DMS 273 (cell line): ENCODE results near the gene CCBE1.
"Not testable (repeated sequence)": the region's sequence is repeated elsewhere in the genome, so short reads cannot be mapped to it uniquely, and the experiment has no call there.

Experiments used
- DNase-seq: peaks from one replicate; lab custom pipeline; 2025; ENCODE audit not compliant: unreplicated experiment; lab: John Stamatoyannopoulos, UW

Gene CCBE1

DNA sequence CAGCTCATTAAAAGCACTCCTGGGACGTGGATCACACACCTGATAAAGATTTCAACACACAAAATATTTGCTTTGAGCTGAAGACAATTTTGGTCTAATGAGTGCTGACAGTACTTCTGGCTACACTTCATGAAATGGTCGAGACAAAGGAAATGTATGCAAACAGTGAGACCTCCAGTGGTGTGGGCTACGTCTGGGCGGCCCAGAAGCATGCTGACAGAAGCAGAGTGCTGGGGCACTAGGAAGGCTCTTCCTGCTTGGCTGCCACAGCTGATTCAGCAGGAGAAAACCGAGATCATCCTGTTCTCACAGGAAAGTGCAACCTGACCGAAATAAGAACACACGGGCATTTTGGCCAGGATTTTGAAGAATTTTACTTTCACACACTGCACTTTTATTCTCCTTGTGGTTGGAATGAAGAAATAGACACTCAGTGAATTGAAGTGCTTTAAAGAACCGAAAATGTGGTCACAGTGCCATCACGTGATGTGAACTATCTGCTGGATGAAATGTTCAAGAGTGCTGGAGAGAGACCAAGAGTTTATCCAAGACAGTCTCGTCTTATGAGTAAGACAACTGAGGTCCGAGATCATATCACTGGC lies 149.5 kb downstream of the CCBE1 start:
- no peak for DNase-seq

- no peak for DNase-seq
Observed at GRCh38 chr18:59546188-59546587, 151.0 kb downstream of the CCBE1 start.

DNA sequence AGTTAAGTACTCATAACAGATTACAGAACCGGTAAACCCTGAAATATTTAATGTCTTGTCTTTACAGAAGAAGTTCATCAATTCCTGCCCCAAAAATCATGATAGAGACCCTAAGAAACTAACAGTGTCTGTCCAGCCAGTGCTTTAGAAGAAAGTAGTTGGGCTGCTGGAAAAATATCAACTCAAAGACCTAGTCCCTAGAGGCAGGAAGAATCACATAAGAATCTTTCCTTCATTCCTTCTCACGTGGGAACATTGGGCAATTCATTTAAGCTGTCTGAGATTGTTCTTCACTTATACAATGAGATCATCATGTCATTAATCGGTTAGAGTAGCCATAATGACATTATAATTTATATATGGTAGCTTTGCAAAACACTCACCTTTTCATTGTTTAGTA lies 156.4 kb downstream of the CCBE1 start:
- no peak for DNase-seq

DNA sequence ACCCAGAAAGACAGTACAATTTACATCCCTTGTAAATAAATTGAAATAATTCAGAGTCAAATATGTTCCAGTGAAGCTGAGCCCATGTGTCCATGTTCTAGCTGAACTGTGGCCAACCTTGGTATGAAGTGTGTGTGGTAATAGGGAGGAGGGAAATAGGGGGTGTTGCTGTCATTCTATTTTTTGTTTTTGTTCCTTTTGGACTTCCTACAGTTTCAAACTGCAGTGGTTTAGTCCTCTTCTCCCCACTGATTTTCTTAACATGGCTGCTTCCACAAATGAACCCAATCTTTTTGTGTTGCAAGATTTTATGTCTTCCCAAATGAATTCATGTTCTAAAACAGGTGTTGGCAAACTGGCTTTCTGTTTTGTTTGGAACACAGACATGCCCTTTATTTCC lies 156.9 kb downstream of the CCBE1 start:
- no peak for DNase-seq

GRCh38 chr18:59539108-59539507 lies 158.1 kb downstream of the CCBE1 start:
- DNase-seq = no peak

GRCh38 chr18:59537579-59537978 lies 159.6 kb downstream of the CCBE1 start:
- DNase-seq = no peak

DNA sequence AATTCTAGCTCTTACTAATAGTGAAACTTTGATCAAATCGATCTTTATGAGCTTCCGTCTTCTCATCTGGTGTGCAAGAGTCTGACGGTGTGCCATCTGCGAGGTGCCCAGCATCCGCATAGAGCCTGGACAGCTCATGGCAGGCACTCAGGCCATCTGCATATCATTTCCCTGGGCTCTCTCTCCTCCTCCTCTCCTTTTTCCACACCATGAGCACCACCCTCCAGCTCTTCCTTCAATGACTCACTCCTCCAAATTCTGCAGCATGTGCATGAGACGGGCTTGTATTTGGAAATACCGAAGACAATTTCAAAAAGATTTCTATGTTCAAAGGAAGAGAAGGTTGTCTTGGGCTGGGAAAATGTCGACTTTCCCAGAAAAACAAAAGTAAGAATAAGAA lies 161.1 kb downstream of the CCBE1 start:
- DNase-seq = peak; percentile 44

DNA sequence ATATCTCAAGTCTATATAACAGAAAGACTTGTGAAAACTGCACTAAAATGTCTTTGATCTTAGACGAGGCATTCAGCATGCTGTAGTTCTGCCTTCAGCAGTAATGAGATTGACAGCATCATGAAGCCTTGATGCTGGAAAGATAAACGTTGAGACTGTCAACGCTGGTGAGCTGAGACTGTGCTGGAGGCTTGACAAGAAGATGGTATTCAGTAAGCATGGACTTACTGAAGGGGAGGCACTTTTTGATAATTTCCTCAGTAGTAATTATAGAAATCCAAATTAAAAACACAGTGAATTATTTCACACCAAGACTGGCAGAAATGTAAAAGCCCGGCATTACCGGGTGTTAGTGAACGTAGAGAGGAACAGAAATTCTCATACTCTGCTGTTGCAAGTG lies 162.2 kb downstream of the CCBE1 start:
- no peak for DNase-seq

DNA sequence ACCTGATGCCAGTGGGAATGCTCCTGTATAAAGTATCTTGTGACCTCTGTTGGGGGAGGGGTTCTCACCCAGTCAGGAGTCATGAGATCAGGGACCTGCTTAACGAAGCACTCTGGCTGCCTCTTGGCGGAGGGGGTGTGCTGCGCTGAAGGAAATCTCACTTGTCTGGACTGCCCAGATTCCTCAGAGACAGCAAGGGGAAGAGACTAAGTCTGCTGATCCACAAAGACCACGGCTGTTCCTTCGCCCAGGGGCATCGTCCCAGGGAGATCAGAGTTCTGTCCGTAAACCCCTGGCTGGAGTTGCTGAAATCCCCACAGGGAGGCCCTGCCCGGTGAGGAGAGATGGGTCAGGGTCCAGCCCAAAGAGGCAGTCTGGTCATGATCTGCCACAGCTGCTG lies 168.4 kb downstream of the CCBE1 start:
- DNase-seq = no peak

DNA sequence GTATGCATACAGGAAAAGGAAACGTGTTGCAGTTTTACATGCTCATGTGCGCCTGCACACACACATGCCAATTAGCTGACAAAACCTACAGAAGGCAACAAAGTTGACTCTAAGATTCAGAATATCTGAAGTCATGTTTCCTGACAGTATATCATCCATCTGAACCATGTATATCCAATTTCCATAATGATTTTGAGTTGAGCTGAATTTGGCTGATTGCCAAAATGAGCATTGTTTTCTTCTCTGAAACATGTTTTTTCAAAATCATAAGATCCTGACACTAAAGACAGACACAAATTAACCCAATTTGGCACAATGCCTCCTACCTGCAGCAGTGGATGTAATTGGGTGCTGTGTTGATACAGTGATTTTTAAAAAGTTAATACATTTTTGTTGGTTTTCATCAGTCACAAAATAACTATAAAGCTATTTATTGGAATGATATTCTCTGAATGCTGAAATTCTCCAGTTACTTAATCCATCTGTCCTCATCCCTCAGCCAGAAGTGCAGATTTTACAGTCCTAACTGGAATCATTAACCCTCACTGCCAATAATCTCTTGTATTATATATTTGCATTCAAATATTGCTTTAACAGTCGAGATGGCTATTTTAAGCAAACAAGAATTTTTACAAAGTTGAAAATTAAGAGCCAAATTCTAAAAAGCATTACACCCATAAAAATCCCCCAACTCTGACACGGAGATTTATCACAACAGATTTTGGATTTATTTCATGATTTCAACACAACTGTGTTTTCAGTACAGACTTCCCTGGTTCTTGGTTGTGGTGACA lies 176.5 kb downstream of the CCBE1 start:
- no peak for DNase-seq

- DNase-seq = no peak
Observed at GRCh38 chr18:59518705-59519104, 178.5 kb downstream of the CCBE1 start.

DNA sequence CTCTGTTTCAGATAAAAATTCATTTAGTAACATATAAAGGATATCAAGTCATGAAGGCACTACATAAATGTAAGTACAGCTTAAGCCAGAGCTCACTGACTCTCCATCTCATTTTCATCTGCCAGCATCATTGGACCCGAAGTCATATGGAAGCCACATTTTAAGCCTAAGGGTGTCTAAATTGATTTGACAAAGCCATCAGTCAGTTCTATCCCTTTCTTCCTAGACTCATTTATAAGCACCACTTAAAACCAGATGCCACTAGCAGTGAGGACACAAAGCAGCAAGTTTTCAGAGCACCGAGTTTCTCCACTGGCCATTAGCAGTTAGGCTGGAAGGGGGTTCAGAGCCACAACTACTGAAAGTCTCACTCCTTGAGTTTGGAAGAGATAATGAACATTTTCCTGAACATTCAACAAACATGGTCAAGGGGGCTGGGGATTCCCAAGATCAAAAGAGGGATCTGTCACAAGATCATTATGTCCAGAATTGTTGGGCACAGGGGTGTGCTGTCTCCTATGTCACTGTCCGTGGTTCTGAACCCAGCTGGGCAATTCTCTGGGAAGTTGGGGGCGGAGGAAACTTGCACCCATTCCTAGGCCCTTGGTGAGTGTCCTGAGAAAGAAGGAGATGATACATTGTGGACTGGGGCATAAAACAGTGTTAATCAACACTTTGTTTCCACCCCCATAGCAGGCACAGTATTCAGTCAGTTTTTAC lies 179.6 kb downstream of the CCBE1 start:
- peak; percentile 26 for DNase-seq

DNA sequence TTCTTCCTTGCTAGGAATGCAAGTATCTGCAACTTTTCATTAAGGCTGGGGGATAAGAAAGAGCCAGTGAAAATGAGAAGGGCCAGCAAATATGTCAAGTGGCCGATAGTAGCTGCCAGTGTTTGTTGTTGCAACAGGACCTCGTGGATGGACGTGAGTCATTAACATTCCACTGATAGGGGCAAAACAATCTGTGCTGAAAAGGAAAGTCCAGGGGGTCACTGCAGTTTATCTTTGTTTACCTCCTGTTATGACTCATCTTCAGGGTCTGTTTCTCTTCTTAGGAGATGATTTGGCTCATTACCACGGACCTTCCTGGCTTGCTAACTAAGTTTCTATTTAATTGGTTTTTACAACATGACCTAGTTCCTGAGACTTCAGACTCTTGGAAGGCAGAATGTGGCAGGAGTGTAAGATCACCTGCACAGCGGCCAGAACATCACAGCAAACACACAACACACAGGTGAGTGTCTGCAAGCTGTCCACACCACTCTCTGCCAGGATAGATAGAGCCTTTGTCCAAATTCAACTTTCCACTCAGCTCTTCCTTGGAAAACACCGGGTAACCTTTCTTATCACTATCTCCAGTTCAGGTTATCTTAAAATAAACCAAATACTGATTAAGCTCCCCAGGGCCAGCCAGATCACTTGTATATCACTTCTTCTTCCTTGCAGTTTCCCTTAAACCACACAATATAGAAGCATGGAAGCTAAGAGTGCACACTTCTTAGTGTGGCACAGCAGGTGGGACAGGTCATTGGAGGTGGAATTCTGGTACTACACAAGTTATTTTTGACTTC lies 180.7 kb downstream of the CCBE1 start:
- peak; percentile 9 for DNase-seq

- DNase-seq = not testable (repeated sequence)
Observed at GRCh38 chr18:59515956-59516355, 181.3 kb downstream of the CCBE1 start.

GRCh38 chr18:59515147-59515546 lies 182.1 kb downstream of the CCBE1 start:
- no peak for DNase-seq

DNA sequence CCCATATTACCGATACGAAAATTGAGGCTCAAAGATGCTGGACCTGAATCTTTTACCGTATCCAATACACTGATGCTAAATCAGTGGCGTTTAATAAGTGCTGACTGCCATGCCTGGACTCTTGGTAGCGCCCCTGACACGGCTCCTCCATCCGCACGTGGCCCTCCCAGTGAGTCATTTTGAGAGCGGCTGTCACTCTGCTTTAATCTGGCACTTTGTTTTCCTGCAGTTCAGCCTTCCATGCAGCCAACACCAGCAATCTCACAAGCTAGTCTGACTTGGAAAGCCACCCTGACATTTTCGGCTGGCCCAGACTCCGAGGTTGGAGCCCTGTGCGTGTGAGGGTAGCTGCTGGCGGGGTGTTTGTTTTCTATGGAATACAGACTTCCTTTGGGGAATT lies 183.0 kb downstream of the CCBE1 start:
- DNase-seq = peak; percentile 9

DNA sequence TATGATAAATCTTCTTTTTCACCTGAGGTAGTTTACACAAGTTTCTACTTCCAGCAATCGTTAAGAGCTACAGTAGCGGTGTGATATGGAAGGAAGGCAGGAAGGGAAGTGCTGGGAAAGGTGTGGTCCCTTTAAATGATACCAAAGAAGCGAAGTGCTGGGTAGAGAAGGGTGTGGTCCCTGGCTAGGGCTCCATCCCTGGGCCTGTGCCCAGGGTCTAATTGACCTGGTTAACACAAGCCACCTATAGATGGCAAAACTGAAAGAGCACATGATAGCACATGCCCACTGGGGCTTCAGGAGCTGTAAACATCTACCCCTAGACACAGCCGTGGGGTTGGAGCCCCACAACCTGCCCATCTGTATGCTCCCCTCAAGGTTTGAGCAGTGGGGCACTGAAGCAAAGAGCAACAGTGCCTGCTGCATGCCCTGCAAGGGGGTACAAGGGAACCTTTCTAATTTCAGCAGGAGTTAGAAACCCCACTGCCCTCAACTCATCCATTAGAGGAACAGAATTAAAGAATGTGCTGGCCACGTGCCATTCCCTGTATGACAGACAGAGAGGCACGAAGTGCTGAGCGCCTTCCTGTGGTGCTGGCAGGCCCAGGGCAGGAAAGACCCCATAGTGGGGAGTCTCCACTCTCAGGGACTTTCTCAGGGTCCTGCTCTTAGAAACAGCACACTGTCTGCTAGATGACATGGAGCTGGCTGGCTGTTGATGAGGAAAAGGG lies 185.0 kb downstream of the CCBE1 start:
- peak; percentile 36 for DNase-seq

- DNase-seq = no peak
Observed at GRCh38 chr18:59509481-59510442, 187.5 kb downstream of the CCBE1 start.

- DNase-seq = no peak
Observed at GRCh38 chr18:59505356-59505755, 191.9 kb downstream of the CCBE1 start.
